Measurements from ENCODE around the gene MRPL34. TPM values are rescaled to one million over a fixed set of nuclear protein-coding genes. Genes with fewer than 3 reads are reported as not detected.
A peak's percentile ranks its signal among the peaks of the same experiment; 100 is the strongest.

The MRPL34 gene
- total and polyA plus RNA-seq, 4 donors = 23.3 to 301 (median 140) TPM

DNA sequence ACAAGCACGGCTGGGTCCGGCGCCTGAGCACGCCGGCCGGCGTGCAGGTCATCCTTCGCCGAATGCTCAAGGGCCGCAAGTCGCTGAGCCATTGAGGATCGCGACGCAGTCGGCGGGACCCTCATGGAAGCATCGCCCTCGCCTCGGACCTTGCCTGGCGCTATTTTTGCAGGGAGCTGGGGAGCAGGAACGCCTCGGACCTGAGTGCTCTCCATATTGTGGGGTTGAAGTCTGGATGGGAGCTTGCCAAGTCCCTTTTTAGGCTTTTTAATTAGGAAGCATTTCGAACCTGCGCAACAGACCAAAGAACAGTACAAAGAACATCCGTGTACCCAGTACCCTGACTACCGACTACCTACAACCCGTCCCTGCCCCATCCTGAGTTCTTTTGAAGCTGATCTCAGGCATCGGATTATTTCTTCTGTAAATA is 628 bp downstream of the MRPL34 start:
- H3K9me3 ChIP-seq (ENCODE audit: control insufficient read depth in 4 of 4, low read length in 3 of 4) = no peaks in the 10 kb centered on the region
- H3K4me1 ChIP-seq (ENCODE audit: control insufficient read depth in 4 of 4, insufficient read depth in 4 of 4, low read length in 3 of 4) = peaks cover 10 to 61% (median 48%) of the 10 kb centered on the region in 4 donors
- no peaks in the 10 kb centered on the region for H3K27me3 ChIP-seq (ENCODE audit: control insufficient read depth in 4 of 4, insufficient read depth in 4 of 4, low read length in 3 of 4)
- H3K36me3 ChIP-seq (ENCODE audit: control insufficient read depth in 4 of 4, insufficient read depth in 3 of 4, low read depth in 1 of 4, low read length in 3 of 4) = no peaks in the 10 kb centered on the region
- H3K27ac ChIP-seq (ENCODE audit: low read depth in 1 of 2, low read length in 2 of 2) = peak overlapping the region; percentile 88 to 93
- TF ChIP-seq, protein P1, sequence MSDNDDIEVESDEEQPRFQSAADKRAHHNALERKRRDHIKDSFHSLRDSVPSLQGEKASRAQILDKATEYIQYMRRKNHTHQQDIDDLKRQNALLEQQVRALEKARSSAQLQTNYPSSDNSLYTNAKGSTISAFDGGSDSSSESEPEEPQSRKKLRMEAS (IDR thresholded peaks at IDR 0.05) = no peak
- TF ChIP-seq JUND (IDR thresholded peaks at IDR 0.05) (no peak), HNF4A (conservative IDR thresholded peaks at IDR 0.05) (peak; percentile 80 to 85), EGR1 (IDR thresholded peaks at IDR 0.05; ENCODE audit: low read depth in 2 of 2) (no peak), SP1 (IDR thresholded peaks at IDR 0.05) (peak; percentile 33), GABPA (IDR thresholded peaks at IDR 0.05 in 1 of 2, conservative IDR thresholded peaks at IDR 0.05 in 1 of 2) (no peak), TAF1 (conservative IDR thresholded peaks at IDR 0.05) (peak; percentile 41), FOXA1 (IDR thresholded peaks at IDR 0.05) (no peak), YY1 (IDR thresholded peaks at IDR 0.05) (peak; percentile 11), REST (IDR thresholded peaks at IDR 0.05) (peak; percentile 60)
- TF ChIP-seq, protein P2, sequence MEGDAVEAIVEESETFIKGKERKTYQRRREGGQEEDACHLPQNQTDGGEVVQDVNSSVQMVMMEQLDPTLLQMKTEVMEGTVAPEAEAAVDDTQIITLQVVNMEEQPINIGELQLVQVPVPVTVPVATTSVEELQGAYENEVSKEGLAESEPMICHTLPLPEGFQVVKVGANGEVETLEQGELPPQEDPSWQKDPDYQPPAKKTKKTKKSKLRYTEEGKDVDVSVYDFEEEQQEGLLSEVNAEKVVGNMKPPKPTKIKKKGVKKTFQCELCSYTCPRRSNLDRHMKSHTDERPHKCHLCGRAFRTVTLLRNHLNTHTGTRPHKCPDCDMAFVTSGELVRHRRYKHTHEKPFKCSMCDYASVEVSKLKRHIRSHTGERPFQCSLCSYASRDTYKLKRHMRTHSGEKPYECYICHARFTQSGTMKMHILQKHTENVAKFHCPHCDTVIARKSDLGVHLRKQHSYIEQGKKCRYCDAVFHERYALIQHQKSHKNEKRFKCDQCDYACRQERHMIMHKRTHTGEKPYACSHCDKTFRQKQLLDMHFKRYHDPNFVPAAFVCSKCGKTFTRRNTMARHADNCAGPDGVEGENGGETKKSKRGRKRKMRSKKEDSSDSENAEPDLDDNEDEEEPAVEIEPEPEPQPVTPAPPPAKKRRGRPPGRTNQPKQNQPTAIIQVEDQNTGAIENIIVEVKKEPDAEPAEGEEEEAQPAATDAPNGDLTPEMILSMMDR (IDR thresholded peaks at IDR 0.05; ENCODE audit: low read depth, low read length, missing input control) = no peak
- WGBS = 4% methylated on average over 28 of the region's 28 CpGs
- H3K4me3 ChIP-seq (ENCODE audit: low read depth in 1 of 3, low read length in 3 of 3) = peak overlapping the region; percentile 78 to 94 (median 81)
- peak overlapping the region; percentile 68 to 79 for H3K9ac ChIP-seq (ENCODE audit: low read depth in 1 of 2, low read length in 2 of 2)
- no peak for DNase-seq (ENCODE audit: low spot score)

- peaks cover 0 to 3% (median 0%) of the 10 kb centered on the region in 4 donors for H3K36me3 ChIP-seq (ENCODE audit: control insufficient read depth in 4 of 4, insufficient read depth in 3 of 4, low read depth in 1 of 4, low read length in 3 of 4)
- no peak overlapping the region for H3K4me3 ChIP-seq (ENCODE audit: low read depth in 1 of 3, low read length in 3 of 3)
- H3K4me1 ChIP-seq (ENCODE audit: control insufficient read depth in 4 of 4, insufficient read depth in 4 of 4, low read length in 3 of 4) = peaks cover 6 to 61% (median 44%) of the 10 kb centered on the region in 4 donors
- no peak overlapping the region for H3K9ac ChIP-seq (ENCODE audit: low read depth in 1 of 2, low read length in 2 of 2)
- H3K9me3 ChIP-seq (ENCODE audit: control insufficient read depth in 4 of 4, low read length in 3 of 4) = no peaks in the 10 kb centered on the region
- no peaks in the 10 kb centered on the region for H3K27me3 ChIP-seq (ENCODE audit: control insufficient read depth in 4 of 4, insufficient read depth in 4 of 4, low read length in 3 of 4)
- TF ChIP-seq EGR1 (IDR thresholded peaks at IDR 0.05; ENCODE audit: low read depth in 2 of 2) (no peak), FOXA2 (IDR thresholded peaks at IDR 0.05) (no peak), TAF1 (conservative IDR thresholded peaks at IDR 0.05) (no peak), YY1 (IDR thresholded peaks at IDR 0.05) (no peak), FOXA1 (IDR thresholded peaks at IDR 0.05) (no peak), NR2F2 (IDR thresholded peaks at IDR 0.05) (no peak)
- TF ChIP-seq, protein P3, sequence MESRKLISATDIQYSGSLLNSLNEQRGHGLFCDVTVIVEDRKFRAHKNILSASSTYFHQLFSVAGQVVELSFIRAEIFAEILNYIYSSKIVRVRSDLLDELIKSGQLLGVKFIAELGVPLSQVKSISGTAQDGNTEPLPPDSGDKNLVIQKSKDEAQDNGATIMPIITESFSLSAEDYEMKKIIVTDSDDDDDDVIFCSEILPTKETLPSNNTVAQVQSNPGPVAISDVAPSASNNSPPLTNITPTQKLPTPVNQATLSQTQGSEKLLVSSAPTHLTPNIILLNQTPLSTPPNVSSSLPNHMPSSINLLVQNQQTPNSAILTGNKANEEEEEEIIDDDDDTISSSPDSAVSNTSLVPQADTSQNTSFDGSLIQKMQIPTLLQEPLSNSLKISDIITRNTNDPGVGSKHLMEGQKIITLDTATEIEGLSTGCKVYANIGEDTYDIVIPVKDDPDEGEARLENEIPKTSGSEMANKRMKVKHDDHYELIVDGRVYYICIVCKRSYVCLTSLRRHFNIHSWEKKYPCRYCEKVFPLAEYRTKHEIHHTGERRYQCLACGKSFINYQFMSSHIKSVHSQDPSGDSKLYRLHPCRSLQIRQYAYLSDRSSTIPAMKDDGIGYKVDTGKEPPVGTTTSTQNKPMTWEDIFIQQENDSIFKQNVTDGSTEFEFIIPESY (IDR thresholded peaks at IDR 0.05) = no peak
- no peak for DNase-seq (ENCODE audit: low spot score)
- no peak overlapping the region for H3K27ac ChIP-seq (ENCODE audit: low read depth in 1 of 2, low read length in 2 of 2)
- WGBS = 90% methylated on average over 8 of the region's 8 CpGs
These were observed 2.3 kb downstream of the MRPL34 start for GRCh38 chr19:17307876-17308377.
